ENCODE measurements around the gene COMMD1.

GRCh38 chr2:61966087-61966727 is 60.7 kb downstream of the COMMD1 start:
- TF ChIP-seq EZH2 (IDR thresholded peaks at IDR 0.05; ENCODE audit: borderline replicate concordance, insufficient read depth, low read length, poor library complexity, severe bottlenecking) (no peak), POLR2AphosphoS5 (IDR thresholded peaks at IDR 0.05) (no peak), CTCF (IDR thresholded peaks at IDR 0.05; ENCODE audit: poor library complexity, severe bottlenecking) (no peak), TAF1 (IDR thresholded peaks at IDR 0.05; ENCODE audit: low read depth) (no peak), RAD21 (conservative IDR thresholded peaks at IDR 0.05) (no peak)
